Suprapubic skin (tissue), 4 donors: ENCODE results near the gene MUC5B. TPM values are rescaled to one million over a fixed set of nuclear protein-coding genes. Genes with fewer than 3 reads are reported as not detected.

Experiments
- DNase-seq, 2 donors: peaks; one replicate each; pipeline ENCODE4 v3.0.0-alpha.2; 2019; ENCODE audit warnings: low spot score in 2 of 2
- H3K27ac ChIP-seq: fragments of 200-600 bp; sonication (generic); one replicate; pipeline ENCODE4 v1.5.1; 2019
- H3K27me3 ChIP-seq: fragments of 200-600 bp; sonication (generic); one replicate; pipeline ENCODE4 v1.5.1; 2019
- H3K36me3 ChIP-seq: fragments of 200-600 bp; sonication (generic); one replicate; pipeline ENCODE4 v1.5.1; 2019
- H3K4me1 ChIP-seq: fragments of 200-600 bp; sonication (generic); one replicate; pipeline ENCODE4 v1.5.1; 2019
- H3K4me3 ChIP-seq: fragments of 200-600 bp; sonication (generic); one replicate; pipeline ENCODE4 v1.5.1; 2019; ENCODE audit warnings: mild to moderate bottlenecking
- H3K9me3 ChIP-seq: fragments of 200-600 bp; sonication (generic); one replicate; pipeline ENCODE4 v1.5.1; 2019
- CTCF ChIP-seq, 2 donors: fragments of 200-600 bp in 1 of 2; fragments of 450-650 bp in 1 of 2; sonication (generic) in 1 of 2; IDR thresholded peaks; one replicate each; pipeline ENCODE4 v1.5.1; 2016 to 2019; ENCODE audit warnings: antibody characterized with exemption in 2 of 2, mild to moderate bottlenecking in 1 of 2, moderate library complexity in 1 of 2
- EP300 ChIP-seq: sonication (generic); formaldehyde crosslinking; IDR thresholded peaks from one replicate; pipeline ENCODE4 v1.6.1; 2017; ENCODE audit warnings: antibody characterized with exemption
- POLR2A ChIP-seq, 2 donors: fragments of 450-650 bp; IDR thresholded peaks; one replicate each; pipeline ENCODE4 v1.6.1; 2017; ENCODE audit warnings: antibody characterized with exemption in 2 of 2, mild to moderate bottlenecking in 2 of 2, moderate library complexity in 2 of 2
- POLR2AphosphoS5 ChIP-seq, 3 donors: sonication (generic); formaldehyde crosslinking; IDR thresholded peaks; one replicate each; pipeline ENCODE4 v1.6.1; 2017; ENCODE audit warnings: antibody characterized with exemption in 3 of 3
- WGBS: methylation state at CpG from one replicate; pipeline ENCODE4 v1.1.5; 2018; 5-methylcytosine and 5-hydroxymethylcytosine counted together
- total RNA-seq, 4 donors: library from RNA; depleted of rRNA; stranded (reverse); fragments of >200 nt; gene quantifications; one replicate each; pipeline ENCODE4 v1.1.0, GENCODE V29; 2016

MUC5B gene
- total RNA-seq, 4 donors from 2014 or later: 0.08 to 0.34 (median 0.13) TPM

- peak; percentile 52 to 59 for DNase-seq
- no peak overlapping the region for H3K4me3 ChIP-seq
- no peaks in the 10 kb centered on the region for H3K27me3 ChIP-seq
- H3K4me1 ChIP-seq: peaks cover 43% of the 10 kb centered on the region
- no peak overlapping the region for H3K27ac ChIP-seq
- no peaks in the 10 kb centered on the region for H3K9me3 ChIP-seq
- TF ChIP-seq EP300 (no peak), CTCF (IDR thresholded peaks at IDR 0.05) (no peak), POLR2A (IDR thresholded peaks at IDR 0.05) (no peak)
- H3K36me3 ChIP-seq: peaks cover 60% of the 10 kb centered on the region
- 92% methylated on average over 22 of the region's 22 CpGs for WGBS
Observed at GRCh38 chr11:1295086-1295485, 72.2 kb downstream of the MUC5B start.

- Histone ChIP-seq H3K36me3 (peaks cover 55% of the 10 kb centered on the region), H3K4me1 (peaks cover 47% of the 10 kb centered on the region)
Observed at GRCh38 chr11:1295591-1295990, 72.7 kb downstream of the MUC5B start.

DNA sequence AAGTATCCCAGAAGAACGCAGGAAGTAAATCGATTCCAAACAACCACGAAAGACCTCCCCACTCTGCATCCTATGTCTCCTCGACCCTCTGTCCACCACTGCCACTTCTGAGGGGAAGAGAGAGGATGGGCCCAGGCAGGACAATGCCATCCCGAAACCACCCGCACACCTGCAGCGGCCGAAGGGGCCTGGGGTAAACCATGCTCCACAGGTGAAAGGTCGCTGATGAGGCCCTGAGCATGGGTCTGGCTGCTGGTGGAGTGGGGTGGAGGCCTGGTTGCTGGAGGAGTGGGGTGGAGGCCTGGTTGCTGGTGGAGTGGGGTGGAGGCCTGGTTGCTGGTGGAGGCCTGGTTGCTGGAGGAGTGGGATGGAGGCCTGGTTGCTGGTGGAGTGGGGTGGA lies 73.4 kb downstream of the MUC5B start:
- Histone ChIP-seq H3K27ac (no peak overlapping the region), H3K36me3 (peaks cover 49% of the 10 kb centered on the region), H3K27me3 (no peaks in the 10 kb centered on the region), H3K9me3 (no peaks in the 10 kb centered on the region), H3K4me3 (no peak overlapping the region), H3K4me1 (peaks cover 51% of the 10 kb centered on the region)
- DNase-seq: peak; percentile 42 to 65
- 95% methylated on average over 9 of the region's 9 CpGs for WGBS
- no peak for TF ChIP-seq EP300
- no peak for TF ChIP-seq POLR2AphosphoS5 (IDR thresholded peaks at IDR 0.05)
- TF ChIP-seq POLR2A (IDR thresholded peaks at IDR 0.05): no peak
- no peak for TF ChIP-seq CTCF (IDR thresholded peaks at IDR 0.05)

More at GRCh38 chr11:1295591-1295990, 72.7 kb downstream of the MUC5B start:
- Histone ChIP-seq H3K27me3 (no peaks in the 10 kb centered on the region), H3K4me3 (no peak overlapping the region), H3K27ac (no peak overlapping the region), H3K9me3 (no peaks in the 10 kb centered on the region)
- WGBS: 98% methylated on average over 23 of the region's 23 CpGs
- TF ChIP-seq CTCF (IDR thresholded peaks at IDR 0.05) (no peak), EP300 (no peak), POLR2AphosphoS5 (IDR thresholded peaks at IDR 0.05) (no peak), POLR2A (IDR thresholded peaks at IDR 0.05) (no peak)
- DNase-seq: peak; percentile 49 to 68

GRCh38 chr11:1297011-1297575 lies 74.2 kb downstream of the MUC5B start:
- DNase-seq: peak; percentile 50 to 78
- Histone ChIP-seq H3K36me3 (peaks cover 44% of the 10 kb centered on the region), H3K27ac (no peak overlapping the region), H3K27me3 (no peaks in the 10 kb centered on the region), H3K4me3 (no peak overlapping the region), H3K4me1 (peaks cover 52% of the 10 kb centered on the region), H3K9me3 (no peaks in the 10 kb centered on the region)
- TF ChIP-seq POLR2A (IDR thresholded peaks at IDR 0.05) (no peak), CTCF (IDR thresholded peaks at IDR 0.05) (no peak), EP300 (no peak)
- WGBS: 97% methylated on average over 13 of the region's 25 CpGs

DNA sequence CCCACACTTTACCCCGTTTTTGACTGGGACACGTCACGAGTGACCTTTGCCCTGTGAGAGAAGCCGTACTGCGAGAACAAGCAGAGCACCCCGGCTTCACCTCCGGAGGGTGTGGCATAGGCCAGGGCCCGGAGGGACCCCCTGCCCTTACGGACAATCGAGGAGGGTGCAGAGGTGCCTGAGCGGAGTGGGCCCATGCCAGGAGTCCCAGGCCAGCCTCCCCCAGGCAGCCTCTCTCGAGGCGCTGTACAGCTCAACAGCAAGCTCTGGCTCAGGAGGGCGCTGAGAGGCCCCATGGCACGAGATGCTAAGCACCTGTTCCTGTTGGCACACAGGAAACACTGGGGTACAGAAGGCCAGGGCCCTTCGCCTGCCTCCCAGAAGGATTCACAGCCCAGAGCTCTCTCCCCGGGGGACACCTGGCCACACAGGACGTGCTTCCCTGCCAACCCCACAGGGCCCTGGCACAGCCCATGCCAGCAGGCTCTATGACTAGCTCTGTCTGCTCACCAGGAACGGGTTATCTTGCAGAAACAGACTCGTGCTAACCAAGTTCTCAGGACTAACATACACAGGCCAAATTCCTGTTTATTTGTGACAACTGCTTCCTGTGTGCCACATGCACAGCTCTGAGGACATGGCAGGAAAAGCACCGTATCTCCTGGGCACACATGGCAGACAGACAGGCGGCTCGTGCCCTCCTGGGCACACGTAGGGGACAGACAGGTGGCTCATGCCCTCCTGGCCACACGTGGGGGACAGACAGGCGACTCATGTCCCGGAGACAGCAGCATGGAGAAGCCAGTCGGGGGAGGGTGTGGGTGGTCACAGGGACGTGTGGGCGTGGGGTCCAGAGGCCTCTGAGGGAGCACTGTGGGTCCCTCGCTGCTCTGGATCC lies 75.0 kb downstream of the MUC5B start:
- Histone ChIP-seq H3K4me1 (peaks cover 52% of the 10 kb centered on the region), H3K9me3 (no peaks in the 10 kb centered on the region), H3K27me3 (no peaks in the 10 kb centered on the region), H3K36me3 (peaks cover 40% of the 10 kb centered on the region), H3K27ac (no peak overlapping the region), H3K4me3 (no peak overlapping the region)
- WGBS: 67% methylated on average over 24 of the region's 31 CpGs
- DNase-seq: peak; percentile 55 to 68
- TF ChIP-seq CTCF (IDR thresholded peaks at IDR 0.05): no peak
- no peak for TF ChIP-seq POLR2AphosphoS5 (IDR thresholded peaks at IDR 0.05)
- TF ChIP-seq EP300: no peak
- TF ChIP-seq POLR2A (IDR thresholded peaks at IDR 0.05): no peak
